SK-N-SH (cell line): ENCODE results near the gene PTPRC. TPM values are rescaled to one million over a fixed set of nuclear protein-coding genes. Genes with fewer than 3 reads are reported as not detected.

ENCODE experiments used
- CTCF ChIA-PET: fragments of 300-600, 350-600 bp; formaldehyde crosslinking; extraction: SDS; loops from one replicate; lab custom pipeline; 2021; lab: Yijun Ruan, JAX
- POLR2A ChIA-PET: fragments of 350-600 bp; sonication (Branson Sonifier 250); formaldehyde crosslinking; extraction: SDS; loops from one replicate; lab custom pipeline; 2020; ENCODE audit warnings: antibody characterized with exemption, inconsistent platforms; lab: Yijun Ruan, JAX
- DNase-seq: peaks from one replicate; pipeline ENCODE4 v3.0.0; 2012
- H2AFZ ChIP-seq: fragments of 200-600 bp; sonication (generic); 2 replicates; pipeline ENCODE4 v1.8.1; 2016; ENCODE audit warnings: antibody characterized with exemption, mild to moderate bottlenecking, low read depth
- H3F3A ChIP-seq: fragments of 200-600 bp; sonication (generic); replicated peaks from 2 replicates; pipeline ENCODE3; 2016; ENCODE audit warnings: antibody characterized with exemption, mild to moderate bottlenecking; ENCODE audit not compliant: insufficient read depth
- H3K27ac ChIP-seq, 2 experiments: fragments of 200-500 bp in 1 of 2; fragments of 200-600 bp in 1 of 2; sonication (Bioruptor generic) in 1 of 2; sonication (generic), shearing (Covaris generic) in 1 of 2; 2 replicates each; pipeline versions ENCODE4 v1.5.1 to v1.6.1; 2014 to 2016; ENCODE audit warnings: low read depth in 2 of 2, inconsistent platforms in 1 of 2, low read length in 1 of 2, mild to moderate bottlenecking in 1 of 2, mixed read lengths in 1 of 2
- H3K27me3 ChIP-seq: fragments of 200-600 bp; sonication (generic), shearing (Covaris generic); 2 replicates; pipeline ENCODE4 v1.6.1; 2016; ENCODE audit warnings: mixed run types; ENCODE audit not compliant: insufficient read depth
- H3K36me3 ChIP-seq, 2 experiments: fragments of 200-500 bp in 1 of 2; fragments of 200-600 bp in 1 of 2; sonication (Bioruptor generic) in 1 of 2; sonication (generic) in 1 of 2; replicated peaks in 1 of 2; 2 replicates each; pipeline versions ENCODE3 to v1.5.1; 2014 to 2016; ENCODE audit warnings: low read length in 1 of 2, mild to moderate bottlenecking in 1 of 2; ENCODE audit not compliant: insufficient read depth in 2 of 2, control insufficient read depth in 1 of 2
- H3K4me1 ChIP-seq, 2 experiments: fragments of 200-500 bp in 1 of 2; fragments of 200-600 bp in 1 of 2; sonication (Bioruptor generic) in 1 of 2; sonication (generic), shearing (Covaris generic) in 1 of 2; 2 replicates each; pipeline versions ENCODE4 v1.5.1 to v1.6.1; 2014 to 2016; ENCODE audit warnings: low read depth in 1 of 2, low read length in 1 of 2, mixed run types in 1 of 2; ENCODE audit not compliant: insufficient read depth in 2 of 2, control insufficient read depth in 1 of 2
- H3K4me2 ChIP-seq: fragments of 200-600 bp; sonication (generic), shearing (Covaris generic); 2 replicates; pipeline ENCODE4 v1.6.1; 2017; ENCODE audit warnings: mixed run types
- H3K4me3 ChIP-seq, 2 experiments: fragments of 200-500 bp in 1 of 2; fragments of 200-600 bp in 1 of 2; sonication (Bioruptor generic) in 1 of 2; sonication (generic), shearing (Covaris generic) in 1 of 2; 2 replicates each; pipeline versions ENCODE4 v1.5.1 to v1.8.1; 2014 to 2016; ENCODE audit warnings: low read depth in 2 of 2, inconsistent platforms in 1 of 2, low read length in 1 of 2, mild to moderate bottlenecking in 1 of 2, mixed read lengths in 1 of 2, moderate library complexity in 1 of 2
- H3K79me2 ChIP-seq: fragments of 200-600 bp; sonication (generic); 2 replicates; pipeline ENCODE4 v1.8.1; 2017; ENCODE audit warnings: mild to moderate bottlenecking; ENCODE audit not compliant: insufficient read depth
- H3K9ac ChIP-seq: fragments of 200-600 bp; sonication (generic); 2 replicates; pipeline ENCODE4 v1.6.1; 2017; ENCODE audit warnings: mixed run types
- H3K9me2 ChIP-seq: fragments of 200-600 bp; sonication (generic); 2 replicates; pipeline ENCODE4 v1.6.1; 2017; ENCODE audit warnings: mixed run types
- H3K9me3 ChIP-seq: fragments of 200-600 bp; sonication (generic); 2 replicates; pipeline ENCODE4 v1.6.1; 2017; ENCODE audit warnings: mixed run types, mild to moderate bottlenecking, moderate library complexity
- H4K20me1 ChIP-seq: fragments of 200-600 bp; sonication (generic); 2 replicates; pipeline ENCODE4 v1.6.1; 2017; ENCODE audit warnings: mild to moderate bottlenecking, mixed run types; ENCODE audit not compliant: insufficient read depth
- EZH2phosphoT487 ChIP-seq: fragments of 200-600 bp; sonication (generic); IDR thresholded peaks from 2 replicates; pipeline ENCODE4 v1.6.1; 2017; ENCODE audit warnings: low read depth, mixed run types, mild to moderate bottlenecking, antibody characterized with exemption, moderate library complexity, borderline replicate concordance
- GABPA ChIP-seq: IDR thresholded peaks from 2 replicates; pipeline ENCODE4 v1.4.0; 2012; ENCODE audit warnings: low read depth, mild to moderate bottlenecking
- MXI1 ChIP-seq: IDR thresholded peaks from 2 replicates; pipeline ENCODE4 v1.6.1; 2012; ENCODE audit warnings: mild to moderate bottlenecking, low read depth, low read length, improper control_type of control experiment
- NRF1 ChIP-seq: IDR thresholded peaks from 2 replicates; pipeline ENCODE4 v1.6.1; 2012; ENCODE audit warnings: low read depth, mild to moderate bottlenecking, low read length
- SIN3A ChIP-seq: IDR thresholded peaks from 2 replicates; pipeline ENCODE4 v1.6.1; 2012; ENCODE audit warnings: low read depth, mild to moderate bottlenecking, low read length, moderate library complexity, borderline replicate concordance
- TCF12 ChIP-seq: IDR thresholded peaks from 2 replicates; pipeline ENCODE4 v1.4.0; 2012
- TEAD4 ChIP-seq: IDR thresholded peaks from 2 replicates; pipeline ENCODE4 v1.4.0; 2012; ENCODE audit warnings: mild to moderate bottlenecking, borderline replicate concordance; ENCODE audit not compliant: insufficient read depth
- YY1 ChIP-seq: IDR thresholded peaks from 2 replicates; pipeline ENCODE4 v1.4.0; 2012; ENCODE audit warnings: low read depth, mild to moderate bottlenecking
- WGBS: methylation state at CpG from one replicate; pipeline ENCODE4 v1.1.6; 2017; ENCODE audit warnings: low lambda C conversion rate; 5-methylcytosine and 5-hydroxymethylcytosine counted together
- polyA plus RNA-seq, 3 experiments: library from polyadenylated mRNA; depleted of rRNA; stranded (reverse); fragments of >200 nt; gene quantifications; 2 replicates each; pipeline ENCODE4 v1.2.3, GENCODE V29; 2012
- TF ChIP-seq, protein P1 (sequence below): IDR thresholded peaks from 2 replicates; pipeline ENCODE4 v1.6.1; 2012; ENCODE audit warnings: mild to moderate bottlenecking, low read depth, low read length, moderate library complexity
- TF ChIP-seq, protein P2 (sequence below): IDR thresholded peaks from 2 replicates; pipeline ENCODE4 v1.4.0; 2012; ENCODE audit warnings: low read depth

PTPRC gene
- polyA plus RNA-seq, 1 of the 3 experiments (the other 2 are of a cell fraction): 0.03 TPM

- ChIA-PET POLR2A (no interaction called here), CTCF (no interaction called here)
- Histone ChIP-seq H3K9me3 (no peaks in the 10 kb centered on the region), H3K4me1 (peaks cover 0 to 9% of the 10 kb centered on the region in 2 experiments; a peak in 2 of 4 replicates), H3F3A (peaks cover 14% of the 10 kb centered on the region), H3K27me3 (no peaks in the 10 kb centered on the region), H3K4me2 (no peak overlapping the region), H3K79me2 (no peaks in the 10 kb centered on the region), H3K27ac (no peak overlapping the region), H3K9me2 (no peaks in the 10 kb centered on the region), H2AFZ (no peak overlapping the region), H4K20me1 (no peaks in the 10 kb centered on the region), H3K4me3 (no peak overlapping the region), H3K36me3 (no peaks in the 10 kb centered on the region), H3K9ac (no peak overlapping the region)
- no peak for DNase-seq
- WGBS: 79% methylated on average over 2 of the region's 2 CpGs
- TF ChIP-seq SIN3A: no peak
- TF ChIP-seq TEAD4: no peak
- TF ChIP-seq EZH2phosphoT487: no peak
- TF ChIP-seq NRF1: no peak
- no peak for TF ChIP-seq GABPA
- TF ChIP-seq, protein P1, sequence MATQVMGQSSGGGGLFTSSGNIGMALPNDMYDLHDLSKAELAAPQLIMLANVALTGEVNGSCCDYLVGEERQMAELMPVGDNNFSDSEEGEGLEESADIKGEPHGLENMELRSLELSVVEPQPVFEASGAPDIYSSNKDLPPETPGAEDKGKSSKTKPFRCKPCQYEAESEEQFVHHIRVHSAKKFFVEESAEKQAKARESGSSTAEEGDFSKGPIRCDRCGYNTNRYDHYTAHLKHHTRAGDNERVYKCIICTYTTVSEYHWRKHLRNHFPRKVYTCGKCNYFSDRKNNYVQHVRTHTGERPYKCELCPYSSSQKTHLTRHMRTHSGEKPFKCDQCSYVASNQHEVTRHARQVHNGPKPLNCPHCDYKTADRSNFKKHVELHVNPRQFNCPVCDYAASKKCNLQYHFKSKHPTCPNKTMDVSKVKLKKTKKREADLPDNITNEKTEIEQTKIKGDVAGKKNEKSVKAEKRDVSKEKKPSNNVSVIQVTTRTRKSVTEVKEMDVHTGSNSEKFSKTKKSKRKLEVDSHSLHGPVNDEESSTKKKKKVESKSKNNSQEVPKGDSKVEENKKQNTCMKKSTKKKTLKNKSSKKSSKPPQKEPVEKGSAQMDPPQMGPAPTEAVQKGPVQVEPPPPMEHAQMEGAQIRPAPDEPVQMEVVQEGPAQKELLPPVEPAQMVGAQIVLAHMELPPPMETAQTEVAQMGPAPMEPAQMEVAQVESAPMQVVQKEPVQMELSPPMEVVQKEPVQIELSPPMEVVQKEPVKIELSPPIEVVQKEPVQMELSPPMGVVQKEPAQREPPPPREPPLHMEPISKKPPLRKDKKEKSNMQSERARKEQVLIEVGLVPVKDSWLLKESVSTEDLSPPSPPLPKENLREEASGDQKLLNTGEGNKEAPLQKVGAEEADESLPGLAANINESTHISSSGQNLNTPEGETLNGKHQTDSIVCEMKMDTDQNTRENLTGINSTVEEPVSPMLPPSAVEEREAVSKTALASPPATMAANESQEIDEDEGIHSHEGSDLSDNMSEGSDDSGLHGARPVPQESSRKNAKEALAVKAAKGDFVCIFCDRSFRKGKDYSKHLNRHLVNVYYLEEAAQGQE: no peak
- no peak for TF ChIP-seq TCF12
- TF ChIP-seq, protein P2, sequence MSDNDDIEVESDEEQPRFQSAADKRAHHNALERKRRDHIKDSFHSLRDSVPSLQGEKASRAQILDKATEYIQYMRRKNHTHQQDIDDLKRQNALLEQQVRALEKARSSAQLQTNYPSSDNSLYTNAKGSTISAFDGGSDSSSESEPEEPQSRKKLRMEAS: no peak
Measured at GRCh38 chr1:198730952-198731351, 92.1 kb downstream of the PTPRC start.

DNA sequence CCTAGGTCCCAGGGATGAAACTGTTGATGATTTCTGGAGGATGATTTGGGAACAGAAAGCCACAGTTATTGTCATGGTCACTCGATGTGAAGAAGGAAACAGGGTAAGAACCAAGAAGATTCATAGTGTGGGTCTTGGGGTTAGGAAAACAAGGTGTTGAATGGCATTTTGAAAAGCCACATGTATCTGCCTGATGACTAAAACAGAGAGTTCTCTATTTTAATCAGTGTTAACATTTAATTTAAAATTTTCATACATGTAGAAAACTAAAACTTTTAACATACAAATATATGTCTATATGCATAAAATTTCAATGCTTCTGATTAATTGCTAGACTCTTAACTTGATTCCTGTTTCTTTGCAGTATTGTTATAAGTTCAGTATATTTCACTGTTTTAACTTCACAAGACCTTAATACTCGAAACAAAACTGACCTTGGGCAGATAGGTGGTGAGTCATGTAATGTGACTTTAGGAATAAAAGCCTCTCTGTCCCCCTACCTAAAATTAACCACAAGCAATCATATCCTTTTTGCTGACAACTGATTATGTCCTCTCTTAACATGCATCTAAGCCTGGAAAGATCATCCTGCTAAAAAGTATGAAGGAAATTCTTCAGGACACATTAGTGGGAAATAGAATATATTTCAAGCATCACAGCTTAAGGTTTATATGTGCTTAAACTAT, 95.6 kb downstream of the PTPRC start:
- no peak overlapping the region for H2AFZ ChIP-seq
- no peak overlapping the region for H3K9ac ChIP-seq
- H3K9me3 ChIP-seq: 0 out of 2 replicates have a peak, but pooled peaks cover 7% of the 10 kb centered on the region
- H3K27ac ChIP-seq: no peak overlapping the region
- 52% methylated on average over 2 of the region's 2 CpGs for WGBS
- ChIA-PET POLR2A (no interaction called here), CTCF (interaction anchor here (1.1 kb wide), 1 partner anchor 8 kb away, joined by 3 read pairs; no protein-coding TSS in a partner anchor)
- H3K79me2 ChIP-seq: no peaks in the 10 kb centered on the region
- DNase-seq: no peak
- H3K27me3 ChIP-seq: no peaks in the 10 kb centered on the region
- no peak overlapping the region for H3K4me2 ChIP-seq
- H3K9me2 ChIP-seq: no peaks in the 10 kb centered on the region
- H4K20me1 ChIP-seq: no peaks in the 10 kb centered on the region
- H3K4me3 ChIP-seq: no peak overlapping the region
- TF ChIP-seq MXI1 (no peak), YY1 (no peak)
- TF ChIP-seq, protein P1: no peak
- H3K36me3 ChIP-seq: no peaks in the 10 kb centered on the region
- no peaks in the 10 kb centered on the region; a peak in 1 of 4 replicates for H3K4me1 ChIP-seq
- no peaks in the 10 kb centered on the region for H3F3A ChIP-seq
